Activated CD4-positive, alpha-beta T cell treated with anti-CD3 and anti-CD28 coated beads, Interleukin-2, amount 50 U/mL, for 24 hours (primary cell): ENCODE measurements around the gene ABCA4.
"Not testable (repeated sequence)": the region's sequence is repeated elsewhere in the genome, so short reads cannot be mapped to it uniquely, and the experiment has no call there.

Experiments used
- DNase-seq, 2 donors: peaks; one replicate each; pipeline ENCODE4 v3.0.0-alpha.2; 2020; ENCODE audit warnings: low read depth in 1 of 2, low spot score in 1 of 2

The ABCA4 gene

DNA sequence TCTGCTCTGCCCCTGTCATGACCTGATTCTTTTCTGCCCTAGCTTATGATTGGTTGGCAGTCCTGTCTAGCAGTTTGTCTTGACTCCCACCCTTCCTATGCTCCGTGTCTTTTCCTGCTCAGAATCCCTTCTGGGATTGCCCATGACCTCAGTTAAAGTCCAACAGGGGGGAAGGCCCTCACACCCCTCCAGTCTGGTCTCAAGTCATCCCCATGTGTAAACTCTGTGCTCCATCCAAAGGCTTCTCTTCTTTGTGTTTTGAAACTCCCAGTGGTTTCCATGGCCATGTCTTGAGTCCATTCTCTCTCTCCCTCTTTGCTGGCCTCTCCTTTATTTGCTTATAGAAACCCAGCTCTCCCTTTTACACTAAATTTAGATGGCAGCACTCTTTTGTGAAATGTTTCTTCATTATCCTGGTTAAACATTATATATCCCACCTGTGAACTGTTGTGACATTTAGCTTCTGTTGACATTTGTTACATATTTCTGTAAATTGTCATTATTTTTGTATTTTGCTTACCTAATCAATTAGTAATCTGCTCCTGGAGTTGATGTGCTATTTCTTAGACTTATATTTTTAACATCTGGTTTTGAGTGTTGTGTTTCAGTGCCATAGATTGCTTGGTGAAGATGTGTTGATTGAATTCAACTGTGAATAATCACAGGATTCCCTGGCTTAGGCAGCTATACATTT lies 162.8 kb downstream of the ABCA4 start:
- no peak for DNase-seq

DNA sequence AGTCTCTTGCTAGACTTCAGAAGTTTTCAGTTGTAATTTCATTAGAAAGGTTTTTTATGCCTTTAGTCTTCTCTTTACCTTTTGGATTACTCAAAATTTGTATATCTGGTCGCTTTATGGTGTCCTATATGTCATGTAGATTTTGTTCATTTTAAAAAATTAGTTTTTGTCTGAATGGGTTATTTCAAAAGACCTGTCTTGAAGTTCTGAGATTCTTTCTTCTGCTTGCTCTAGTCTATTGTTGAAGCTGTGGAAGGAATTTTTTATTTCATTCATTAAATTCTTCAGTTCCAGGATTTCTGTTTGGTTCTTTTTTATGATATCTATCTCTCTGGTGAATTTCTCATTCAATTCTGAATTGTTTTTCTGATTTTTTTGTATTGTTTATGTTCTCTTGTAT lies 165.2 kb downstream of the ABCA4 start:
- no peak for DNase-seq

DNA sequence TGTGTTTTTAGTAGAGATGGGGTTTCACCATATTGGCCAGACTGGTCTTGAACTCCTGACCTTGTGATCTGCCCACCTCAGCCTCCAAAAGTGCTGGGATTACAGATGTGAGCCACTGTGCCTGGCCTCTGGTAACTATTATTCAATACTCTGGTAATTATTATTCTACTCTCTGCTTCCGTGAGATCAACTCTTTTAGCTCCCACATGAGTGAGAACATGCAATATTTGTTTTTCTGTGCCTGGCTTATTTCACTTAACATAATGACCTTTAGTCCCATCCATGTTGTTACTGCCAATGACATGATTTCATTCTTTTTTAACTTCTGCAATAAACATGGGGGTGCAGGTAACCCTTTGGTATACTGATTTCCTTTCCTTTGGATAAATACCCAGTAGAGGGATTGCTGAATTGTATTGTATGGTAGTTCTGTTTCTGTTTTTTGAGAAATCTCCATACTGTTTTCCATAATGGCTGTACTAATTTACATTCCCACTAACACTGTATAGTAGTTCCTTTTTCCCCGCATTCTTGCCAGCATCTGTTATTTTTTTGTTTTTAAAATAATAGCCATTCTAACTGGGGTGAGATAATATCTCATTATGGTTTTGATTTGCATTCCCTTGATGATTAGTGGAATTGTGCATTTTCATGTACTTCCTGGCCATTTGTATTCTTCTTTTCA lies 173.8 kb downstream of the ABCA4 start:
- DNase-seq, result not testable (repeated sequence)
